ENCODE data around the gene TMEM145.
"Not testable (repeated sequence)": the region's sequence is repeated elsewhere in the genome, so short reads cannot be mapped to it uniquely, and the experiment has no call there.

Gene TMEM145

DNA sequence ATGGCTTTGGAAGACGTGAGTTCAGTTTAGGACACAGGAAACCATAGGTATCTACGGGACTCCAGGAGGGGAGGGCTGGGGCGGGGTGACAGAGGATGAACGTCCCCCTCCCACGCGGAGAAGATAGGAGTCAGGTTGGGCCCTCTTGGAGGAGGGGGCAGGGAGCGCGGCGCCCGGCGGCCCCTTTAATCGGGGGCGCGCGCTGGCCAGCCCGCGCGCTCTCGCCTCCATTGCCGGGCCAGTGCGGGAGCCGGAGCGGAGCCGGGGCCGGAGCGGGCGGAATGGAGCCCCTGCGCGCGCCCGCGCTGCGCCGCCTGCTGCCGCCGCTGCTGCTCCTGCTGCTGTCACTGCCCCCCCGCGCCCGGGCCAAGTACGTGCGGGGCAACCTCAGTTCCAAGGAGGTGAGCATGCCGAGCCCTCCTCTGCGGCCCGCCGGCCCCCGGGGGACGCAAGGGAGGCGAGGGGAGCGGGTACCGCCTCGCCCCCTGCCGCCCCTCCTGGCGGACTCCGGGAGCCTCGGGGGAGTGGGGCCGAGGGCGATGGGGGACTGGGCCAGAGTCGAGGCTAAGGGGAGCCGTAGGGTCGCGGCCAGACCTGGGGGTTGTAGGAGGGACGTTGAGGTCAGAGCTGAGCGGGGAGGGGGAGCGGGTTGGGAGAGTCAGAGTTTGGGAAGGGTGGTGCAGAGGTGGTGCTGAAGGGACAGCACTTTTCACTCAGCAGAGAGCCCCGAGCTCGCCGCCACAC is at the start of gene TMEM145:
TSS of gene TMEM145 (plus strand) at position 214 of the 744 bp plus-strand sequence. CDS start at position 282, 68 bp downstream.
- no peak for FAIRE-seq

DNA sequence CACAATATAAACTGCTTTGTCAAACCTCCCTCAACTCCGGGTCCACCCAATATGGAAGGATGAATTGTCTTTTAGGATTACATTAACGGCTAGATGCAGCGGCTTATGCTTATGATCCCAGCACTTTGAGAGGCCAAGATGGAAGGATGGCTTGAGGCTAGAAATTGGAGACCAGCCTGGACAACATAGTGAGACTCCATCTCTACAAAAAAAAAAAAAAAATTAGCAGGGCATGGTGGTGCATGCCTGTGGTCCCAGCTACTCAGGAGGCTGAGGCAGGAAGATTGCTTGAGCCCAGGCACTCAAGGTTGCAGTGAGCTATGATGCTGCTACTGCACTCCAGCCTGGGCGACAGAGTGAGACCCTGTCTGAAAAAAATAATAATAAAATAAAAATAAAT is 47.0 kb upstream of the TMEM145 start:
- FAIRE-seq = not testable (repeated sequence)

DNA sequence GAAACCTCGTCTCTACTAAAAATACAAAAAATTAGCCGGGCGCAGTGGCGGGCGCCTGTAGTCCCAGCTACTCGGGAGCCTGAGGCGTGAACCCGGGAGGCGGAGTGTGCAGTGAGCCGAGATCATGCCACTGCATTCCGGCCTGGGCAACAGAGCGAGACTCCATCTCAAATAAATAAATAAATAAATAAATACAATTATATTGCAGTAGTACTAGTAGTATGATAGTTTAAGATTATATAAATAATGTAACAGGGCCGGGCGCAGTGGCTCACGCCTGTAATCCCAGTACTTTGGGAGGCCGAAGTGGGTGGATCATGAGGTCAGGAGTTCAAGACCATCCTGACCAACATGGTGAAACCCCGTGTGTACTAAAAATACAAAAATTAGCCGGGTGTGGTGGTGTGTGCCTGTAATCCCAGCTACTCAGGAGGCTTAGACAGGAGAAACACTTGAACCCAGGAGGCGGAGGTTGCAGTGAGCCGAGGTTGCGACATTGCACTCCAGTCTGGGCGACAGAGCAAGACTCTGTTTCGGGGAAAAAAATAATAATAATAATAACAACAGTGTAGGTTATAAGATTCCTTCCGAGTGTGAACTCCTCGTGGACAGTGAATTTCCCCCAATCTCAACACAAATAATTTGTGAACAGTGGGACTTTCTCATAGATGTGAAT is 46.0 kb upstream of the TMEM145 start:
- FAIRE-seq = not testable (repeated sequence)

DNA sequence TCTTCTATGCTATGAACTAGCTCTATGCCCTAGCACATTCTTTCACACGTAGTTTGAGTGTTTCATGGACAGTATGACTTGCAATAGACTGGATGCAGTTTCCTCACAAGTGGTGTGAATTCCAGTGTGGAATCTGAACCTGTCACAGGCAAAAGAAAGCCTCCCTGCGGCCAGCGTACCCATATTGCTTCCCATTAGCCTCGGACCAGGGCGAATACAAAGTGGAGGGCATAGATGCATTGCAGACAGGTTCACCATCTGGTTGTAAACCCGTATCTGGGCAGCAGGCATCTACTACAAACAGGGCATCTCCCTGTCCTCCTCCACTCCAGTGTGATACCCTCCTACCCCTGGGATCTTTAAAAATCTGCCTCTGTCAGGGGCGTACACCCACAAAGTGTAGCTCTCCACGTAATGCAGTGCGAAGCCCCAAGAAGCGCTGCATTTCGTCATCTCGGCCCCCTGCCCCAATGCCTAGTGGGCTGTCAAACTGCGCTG is 45.4 kb upstream of the TMEM145 start:
- no peak for FAIRE-seq

DNA sequence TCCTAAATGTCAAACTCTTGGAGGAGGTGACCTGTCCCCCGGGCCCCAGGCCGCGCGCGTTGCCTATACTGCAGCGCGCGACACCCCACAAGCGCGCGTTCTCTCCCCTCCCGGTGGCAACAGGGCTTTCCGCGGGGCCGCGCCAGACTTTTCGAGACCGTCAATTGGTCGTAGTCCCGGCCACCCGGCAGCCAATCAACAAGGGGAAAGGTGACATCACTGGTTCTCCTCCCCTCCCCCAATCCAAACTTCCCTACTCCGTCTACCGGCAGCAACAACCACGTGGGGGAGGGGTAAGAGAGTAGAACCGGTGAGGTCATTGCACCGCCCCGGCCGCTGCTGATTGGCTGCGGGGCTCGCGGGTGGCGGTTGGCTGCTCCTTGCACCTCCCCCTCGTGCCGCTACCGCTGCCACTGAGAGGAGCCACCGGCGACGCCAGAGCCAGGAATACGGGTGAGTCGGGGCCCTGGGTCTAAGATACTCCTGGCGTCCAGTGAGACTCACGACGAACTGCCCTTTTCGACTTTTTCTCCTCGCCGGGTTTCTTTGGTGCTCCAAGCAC is 44.9 kb upstream of the TMEM145 start:
- peak; percentile 92 for FAIRE-seq

DNA sequence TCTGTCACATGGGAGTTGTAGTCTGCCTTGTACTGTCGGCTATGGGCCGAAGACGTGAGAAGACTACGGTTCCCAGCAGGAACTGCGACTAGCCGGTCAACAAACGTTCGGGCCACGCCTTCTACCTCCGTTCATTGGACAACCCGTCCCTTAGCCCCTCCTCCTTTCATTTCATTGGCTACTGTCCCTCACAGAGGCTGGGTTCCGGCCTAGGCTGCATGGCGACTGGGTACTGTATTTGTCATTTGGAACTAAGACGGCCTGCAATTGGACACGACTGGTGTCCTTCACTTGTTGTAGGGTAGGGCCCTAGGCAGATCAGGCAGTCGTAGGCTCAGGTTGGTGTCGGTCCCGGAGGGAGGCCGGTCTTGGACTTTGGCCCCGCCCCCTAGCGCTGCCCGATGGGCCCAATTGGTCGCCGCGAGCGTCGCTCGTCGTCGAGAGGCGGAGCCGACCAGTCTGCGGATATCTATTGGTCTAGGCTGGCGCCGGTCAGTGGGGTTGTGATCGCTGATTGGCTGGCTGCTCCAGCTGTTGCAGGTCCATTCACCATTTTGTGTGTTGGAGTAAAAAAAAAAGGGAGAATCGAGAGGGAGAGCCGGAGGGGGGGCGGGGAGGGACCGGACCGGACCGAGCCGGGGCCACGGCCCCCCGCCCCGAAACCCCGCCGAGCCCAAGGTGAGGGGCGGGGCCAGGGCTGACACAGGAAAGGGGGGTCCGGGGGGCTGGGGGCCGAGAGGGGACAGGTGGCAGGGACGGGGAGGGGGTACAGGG is 44.2 kb upstream of the TMEM145 start, which contains the start of gene CIC:
TSS of gene CIC (plus strand) at position 549 of the 774 bp plus-strand sequence. CDS start 2,532 bp downstream, outside the sequence.
- FAIRE-seq = peak; percentile 97

DNA sequence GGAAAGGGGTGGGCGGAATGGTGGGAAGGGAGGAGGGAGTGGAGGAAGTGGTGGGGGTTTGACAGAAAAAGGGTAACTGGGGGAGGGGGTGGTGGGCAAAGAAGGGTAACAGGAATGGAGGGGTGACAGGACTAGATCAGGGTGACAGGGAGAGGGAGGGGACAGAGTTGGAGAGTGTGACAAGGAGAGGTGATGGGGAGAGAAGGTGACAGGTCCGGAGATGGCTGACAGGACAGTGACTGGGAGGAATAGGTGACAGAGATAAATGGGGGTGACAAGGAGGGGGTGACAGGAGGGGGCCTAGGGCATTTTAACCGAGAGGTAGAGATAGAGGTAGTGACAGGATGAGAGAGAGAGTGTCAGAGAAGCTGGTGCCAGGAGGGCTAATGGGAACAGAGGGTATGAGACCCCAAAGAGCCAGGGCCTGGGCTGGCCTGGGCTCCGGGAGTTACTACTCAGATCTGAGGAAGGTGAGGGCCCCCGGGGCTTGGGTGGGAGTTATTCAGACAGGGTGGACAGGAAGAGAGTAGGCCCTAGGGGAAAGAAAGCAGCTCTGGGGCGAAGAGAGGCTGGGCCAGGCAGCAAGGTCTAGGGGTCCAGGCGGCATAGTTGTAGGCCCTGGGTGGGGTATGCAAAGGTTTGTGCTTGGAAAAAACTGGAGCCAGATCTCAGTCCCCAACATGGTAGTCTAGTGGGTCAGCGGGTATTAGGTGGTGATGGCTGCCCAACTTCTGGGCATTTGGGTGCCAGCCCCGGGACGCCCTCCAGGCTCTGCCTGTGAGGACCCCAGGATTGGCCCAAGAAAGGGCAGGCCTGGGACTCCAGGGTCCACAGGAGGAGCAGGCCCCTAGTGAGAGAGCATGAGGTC is 43.4 kb upstream of the TMEM145 start:
- no peak for FAIRE-seq

DNA sequence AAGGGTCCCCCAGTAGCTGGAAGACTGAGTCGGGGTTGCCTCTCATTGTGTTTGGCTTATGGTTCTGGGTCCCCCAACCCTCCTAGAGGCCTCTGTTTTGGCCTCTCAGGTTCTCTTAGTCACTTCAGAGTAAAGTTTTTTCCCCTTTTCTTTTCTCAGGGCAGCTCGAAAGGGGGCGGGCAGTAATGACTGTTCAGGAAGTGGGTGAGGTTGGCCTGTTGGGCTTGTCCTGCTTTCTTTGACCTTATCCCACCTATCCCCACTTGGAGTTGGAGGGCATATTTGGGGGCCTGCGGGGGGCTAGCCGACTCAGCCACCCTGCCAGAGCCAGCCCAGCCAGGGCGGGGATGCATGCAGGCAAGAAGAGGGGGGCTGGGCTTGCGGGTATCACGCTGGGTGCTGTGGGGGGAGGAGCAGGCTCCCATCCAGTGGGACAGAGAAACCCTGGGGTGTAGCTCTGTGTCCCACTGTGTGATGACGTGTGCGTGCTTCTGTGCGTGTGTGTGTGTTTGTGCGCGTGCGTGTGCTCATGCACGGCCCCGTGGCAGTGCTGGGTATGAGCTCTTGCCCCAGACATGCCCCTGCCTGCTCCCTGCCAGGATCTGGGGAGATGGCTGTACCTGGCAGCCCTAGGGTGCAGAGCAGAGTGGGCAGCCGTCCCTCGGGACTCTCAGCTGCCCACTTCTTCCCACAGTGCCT is 42.6 kb upstream of the TMEM145 start:
- FAIRE-seq = no peak

DNA sequence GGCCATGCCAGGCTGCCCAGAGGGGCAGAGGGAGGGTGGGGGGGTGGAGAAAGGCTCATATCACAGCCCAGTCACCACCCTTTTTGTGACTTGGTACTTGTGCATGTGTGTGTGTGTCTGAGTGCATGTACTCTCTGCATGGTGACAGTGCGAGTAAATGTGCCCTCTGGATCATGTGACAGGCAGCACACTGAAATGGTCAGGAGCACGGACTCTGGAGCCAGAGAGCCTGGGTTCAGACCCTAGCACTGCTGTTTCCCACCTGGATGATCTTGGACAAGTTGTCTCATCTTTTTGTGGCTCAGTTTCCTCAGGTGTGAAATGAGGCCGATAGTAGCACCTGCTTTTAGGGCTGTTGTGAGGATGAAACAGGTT is 42.1 kb upstream of the TMEM145 start:
- FAIRE-seq = no peak

DNA sequence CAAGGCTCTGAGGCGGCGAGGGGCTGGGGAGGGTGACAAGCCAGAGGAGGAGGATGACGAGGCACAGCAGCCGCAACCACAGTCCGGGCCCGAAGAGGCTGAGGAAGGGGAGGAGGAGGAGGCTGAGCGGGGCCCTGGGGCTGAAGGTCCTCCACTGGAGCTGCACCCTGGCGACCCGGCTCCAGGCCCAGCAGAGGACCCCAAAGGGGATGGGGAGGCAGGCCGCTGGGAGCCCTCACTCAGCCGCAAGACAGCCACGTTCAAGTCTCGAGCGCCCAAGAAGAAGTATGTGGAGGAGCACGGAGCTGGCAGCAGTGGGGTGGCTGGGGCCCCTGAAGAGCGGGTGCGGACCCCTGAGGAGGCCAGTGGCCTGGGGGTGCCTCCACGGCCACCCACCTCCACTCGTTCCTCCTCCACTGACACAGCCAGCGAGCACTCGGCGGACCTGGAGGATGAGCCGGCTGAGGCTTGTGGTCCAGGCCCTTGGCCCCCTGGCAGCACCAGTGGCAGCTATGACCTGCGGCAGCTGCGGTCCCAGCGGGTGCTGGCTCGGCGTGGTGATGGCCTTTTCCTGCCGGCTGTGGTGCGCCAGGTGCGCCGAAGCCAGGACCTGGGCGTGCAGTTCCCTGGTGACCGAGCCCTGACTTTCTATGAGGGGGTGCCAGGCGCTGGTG is 41.1 kb upstream of the TMEM145 start:
- no peak for FAIRE-seq

DNA sequence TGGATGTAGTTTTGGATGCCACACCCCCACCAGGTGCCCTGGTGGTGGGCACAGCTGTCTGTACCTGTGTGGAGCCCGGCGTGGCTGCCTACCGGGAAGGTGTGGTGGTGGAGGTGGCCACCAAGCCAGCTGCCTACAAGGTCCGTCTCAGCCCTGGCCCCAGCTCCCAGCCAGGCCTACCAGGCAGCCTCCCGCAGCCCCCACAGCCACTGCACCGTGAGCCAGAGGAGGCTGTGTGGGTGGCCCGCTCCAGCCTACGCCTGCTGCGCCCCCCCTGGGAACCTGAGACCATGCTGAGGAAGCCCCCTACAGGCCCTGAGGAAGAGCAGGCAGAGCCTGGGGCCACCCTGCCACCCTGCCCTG is 40.6 kb upstream of the TMEM145 start:
- no peak for FAIRE-seq

DNA sequence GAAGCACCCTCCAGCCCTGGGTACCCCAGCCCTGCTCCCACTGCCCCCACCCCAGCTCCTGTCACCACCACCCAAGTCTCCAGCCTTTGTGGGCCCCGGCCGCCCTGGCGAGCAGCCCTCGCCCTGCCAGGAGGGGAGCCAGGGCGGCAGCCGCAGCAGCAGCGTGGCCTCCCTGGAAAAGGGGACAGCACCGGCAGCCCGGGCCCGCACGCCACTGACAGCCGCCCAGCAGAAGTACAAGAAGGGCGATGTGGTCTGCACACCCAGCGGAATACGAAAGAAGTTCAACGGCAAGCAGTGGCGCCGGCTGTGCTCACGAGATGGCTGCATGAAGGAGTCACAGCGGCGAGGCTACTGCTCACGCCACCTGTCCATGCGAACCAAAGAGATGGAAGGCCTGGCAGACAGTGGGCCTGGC is 40.1 kb upstream of the TMEM145 start:
- no peak for FAIRE-seq

DNA sequence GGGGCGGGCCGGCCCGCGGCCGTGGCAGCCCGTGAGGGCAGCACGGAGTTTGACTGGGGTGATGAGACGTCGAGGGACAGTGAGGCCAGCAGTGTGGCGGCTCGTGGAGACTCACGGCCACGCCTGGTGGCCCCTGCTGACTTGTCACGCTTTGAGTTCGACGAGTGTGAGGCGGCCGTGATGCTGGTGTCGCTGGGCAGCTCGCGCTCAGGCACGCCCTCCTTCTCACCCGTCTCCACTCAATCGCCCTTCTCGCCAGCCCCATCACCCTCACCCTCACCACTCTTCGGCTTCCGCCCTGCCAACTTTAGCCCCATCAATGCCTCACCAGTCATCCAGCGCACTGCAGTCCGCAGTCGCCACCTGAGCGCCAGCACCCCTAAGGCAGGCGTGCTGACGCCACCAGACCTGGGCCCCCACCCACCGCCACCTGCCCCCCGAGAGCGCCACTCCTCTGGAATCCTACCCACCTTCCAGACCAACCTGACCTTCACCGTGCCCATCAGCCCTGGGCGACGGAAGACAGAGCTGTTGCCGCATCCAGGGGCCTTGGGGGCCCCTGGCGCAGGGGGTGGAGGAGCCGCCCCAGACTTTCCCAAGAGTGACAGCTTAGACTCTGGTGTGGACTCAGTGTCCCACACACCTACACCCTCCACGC is 39.6 kb upstream of the TMEM145 start:
- no peak for FAIRE-seq

DNA sequence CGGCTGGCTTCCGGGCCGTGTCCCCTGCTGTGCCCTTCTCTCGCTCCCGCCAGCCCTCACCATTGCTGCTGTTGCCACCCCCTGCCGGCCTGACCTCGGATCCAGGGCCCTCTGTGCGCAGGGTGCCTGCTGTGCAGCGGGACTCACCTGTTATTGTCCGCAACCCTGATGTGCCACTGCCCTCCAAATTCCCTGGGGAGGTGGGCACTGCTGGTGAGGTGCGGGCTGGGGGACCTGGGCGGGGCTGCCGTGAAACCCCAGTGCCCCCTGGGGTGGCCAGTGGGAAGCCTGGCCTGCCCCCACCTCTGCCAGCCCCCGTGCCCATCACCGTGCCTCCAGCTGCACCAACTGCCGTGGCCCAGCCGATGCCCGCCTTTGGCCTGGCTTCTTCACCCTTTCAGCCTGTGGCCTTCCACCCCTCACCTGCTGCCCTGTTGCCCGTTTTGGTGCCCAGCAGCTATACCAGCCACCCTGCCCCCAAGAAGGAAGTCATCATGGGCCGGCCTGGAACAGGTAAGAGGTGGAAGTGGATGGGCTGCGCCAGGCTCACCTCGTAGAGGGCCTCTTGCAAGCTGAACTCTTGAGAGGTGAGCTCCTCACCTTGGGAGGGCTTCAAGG is 38.9 kb upstream of the TMEM145 start:
- no peak for FAIRE-seq

DNA sequence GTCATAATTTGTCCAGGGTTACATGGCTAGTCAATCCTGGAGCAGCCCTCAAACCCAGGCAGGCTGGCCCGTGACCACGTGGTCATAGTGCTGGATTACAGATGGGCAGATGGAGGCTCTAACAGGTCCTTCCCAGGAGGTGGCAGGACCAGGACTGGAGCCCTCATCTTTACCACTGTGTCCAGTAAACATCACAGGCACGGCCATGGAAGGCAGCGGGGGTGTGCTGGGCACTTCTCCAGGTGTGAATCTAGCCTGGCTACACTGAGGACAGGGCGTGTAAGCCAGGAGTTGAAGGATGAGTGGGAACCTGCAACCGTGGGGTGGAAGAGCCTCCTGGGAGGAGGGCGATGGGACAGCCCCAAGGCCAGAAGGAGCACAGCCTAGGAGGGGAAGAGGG is 38.0 kb upstream of the TMEM145 start:
- no peak for FAIRE-seq

DNA sequence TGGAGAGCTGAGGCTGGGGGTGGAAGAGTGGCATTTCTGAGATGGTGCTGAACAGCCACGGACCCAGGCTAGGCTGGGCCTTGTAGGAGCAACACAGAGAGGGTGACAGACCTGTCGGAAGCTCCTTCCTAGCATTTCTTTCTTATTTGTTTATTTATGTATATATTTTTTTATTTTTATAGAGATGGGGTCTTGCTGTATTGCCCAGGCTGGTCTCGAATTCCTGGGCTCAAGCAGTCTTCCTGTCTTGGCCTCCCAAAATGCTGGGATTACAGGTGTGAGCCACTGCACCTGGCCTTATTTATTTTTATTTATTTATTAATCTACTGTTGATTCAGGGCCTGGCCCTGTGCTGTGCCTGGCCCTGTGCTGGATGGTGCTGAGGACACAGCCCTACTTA is 37.6 kb upstream of the TMEM145 start:
- FAIRE-seq = no peak

DNA sequence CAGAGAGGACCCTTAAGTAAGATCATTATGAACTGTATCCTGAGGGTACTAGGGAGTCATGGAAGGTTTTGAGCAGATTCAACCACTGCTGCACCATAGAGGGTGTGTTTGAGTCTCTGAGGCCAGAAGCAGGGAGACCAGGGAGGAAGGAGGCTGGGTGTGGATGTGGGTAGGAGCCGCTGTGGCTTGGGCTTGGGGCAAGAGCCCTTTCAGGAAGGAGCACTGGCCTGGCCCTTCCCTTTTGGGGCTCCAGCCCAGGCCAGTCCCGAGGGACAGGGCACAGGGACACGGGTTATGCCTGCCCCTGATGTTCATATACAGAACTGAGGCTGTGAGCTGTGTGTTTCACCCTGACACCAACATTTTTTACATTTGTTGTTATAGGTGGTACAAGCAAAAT is 36.8 kb upstream of the TMEM145 start:
- no peak for FAIRE-seq

DNA sequence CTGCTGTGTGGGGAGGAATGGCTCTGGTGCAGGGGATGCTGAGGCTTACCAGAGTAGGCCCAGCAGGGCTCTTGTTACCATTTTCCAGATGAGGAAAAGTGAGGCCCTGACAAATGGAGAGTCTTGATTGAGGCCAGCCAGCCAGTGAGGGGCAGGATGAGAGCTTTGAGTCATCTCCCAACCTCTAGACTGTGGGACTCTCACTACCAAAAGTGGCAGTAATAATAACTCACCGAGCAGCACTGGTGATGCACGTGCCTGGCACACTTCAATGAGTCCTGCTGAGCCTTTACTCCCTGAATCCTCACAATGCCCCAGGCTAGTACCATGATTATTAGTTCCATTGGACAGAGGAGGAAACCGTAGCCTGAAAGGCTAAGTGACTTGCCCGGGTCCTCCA is 36.3 kb upstream of the TMEM145 start:
- no peak for FAIRE-seq

DNA sequence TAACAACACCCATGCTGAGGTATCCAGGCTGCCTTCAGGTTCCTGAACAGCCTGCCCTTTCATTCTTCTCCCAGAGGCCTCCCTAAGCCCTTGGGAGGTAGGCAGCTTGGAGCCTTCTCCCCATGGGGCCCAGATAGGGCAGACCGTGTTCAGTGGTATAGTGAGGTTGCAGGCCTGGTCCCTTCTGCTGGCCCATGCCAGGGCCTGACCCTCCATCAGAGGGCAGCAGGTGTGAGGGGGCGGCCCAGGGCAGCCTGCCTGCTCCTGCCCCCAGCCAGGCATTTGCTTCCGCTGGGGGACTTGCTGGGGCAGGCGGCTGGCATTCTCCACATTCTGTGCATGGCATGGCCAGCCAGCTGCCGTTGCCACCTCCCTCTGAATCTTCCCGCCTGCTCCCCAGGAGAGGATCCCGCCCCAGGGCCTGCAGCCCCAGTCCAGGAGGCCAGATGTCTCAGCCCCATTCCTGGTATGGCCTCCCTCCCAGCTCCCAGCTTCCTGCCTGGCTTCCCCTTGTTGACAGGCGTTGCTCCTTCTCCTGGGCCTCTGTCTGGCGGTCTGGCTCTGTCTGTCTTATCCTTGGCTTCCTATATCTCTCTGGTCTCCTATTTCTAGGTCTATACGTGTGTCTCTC is 35.2 kb upstream of the TMEM145 start:
- no peak for FAIRE-seq
